Ovary (tissue), 9 donors: ENCODE measurements around the gene SEMA3C. TPM values are rescaled to one million over a fixed set of nuclear protein-coding genes. Genes with fewer than 3 reads are reported as not detected.
"Not testable (repeated sequence)": the region's sequence is repeated elsewhere in the genome, so short reads cannot be mapped to it uniquely, and the experiment has no call there.

Experiments used
- DNase-seq, 5 donors: peaks; one replicate each; pipeline ENCODE4 v3.0.0-alpha.2; 2019 to 2020
- H3K27ac ChIP-seq, 2 donors: fragments of 200-600 bp; one replicate each; pipeline versions ENCODE4 v1.5.1 to v1.8.0; 2019 to 2022
- H3K27me3 ChIP-seq: fragments of 200-600 bp; one replicate; pipeline ENCODE4 v1.8.0; 2022
- H3K36me3 ChIP-seq: fragments of 200-600 bp; sonication (generic); one replicate; pipeline ENCODE4 v1.5.1; 2019
- H3K4me1 ChIP-seq: one replicate; pipeline ENCODE4 v1.8.1; 2013; ENCODE audit warnings: mild to moderate bottlenecking, moderate library complexity; ENCODE audit not compliant: insufficient read depth
- H3K4me3 ChIP-seq: fragments of 200-600 bp; sonication (generic); one replicate; pipeline ENCODE4 v1.5.1; 2017
- H3K9me3 ChIP-seq, 2 donors: fragments of 200-600 bp in 1 of 2; sonication (generic) in 1 of 2; one replicate each; pipeline versions ENCODE4 v1.5.1 to v1.8.1; 2013 to 2019; ENCODE audit warnings: mild to moderate bottlenecking in 1 of 2, moderate library complexity in 1 of 2
- CTCF ChIP-seq, 3 donors: fragments of 450-650 bp in 2 of 3; fragments of 200-600 bp in 1 of 3; IDR thresholded peaks; one replicate each; pipeline versions ENCODE4 v1.5.1 to v1.8.0; 2016 to 2022; ENCODE audit warnings: antibody characterized with exemption in 3 of 3, mild to moderate bottlenecking in 1 of 3
- EP300 ChIP-seq: sonication (generic); formaldehyde crosslinking; IDR thresholded peaks from one replicate; pipeline ENCODE4 v1.6.1; 2017; ENCODE audit warnings: antibody characterized with exemption
- POLR2A ChIP-seq: fragments of 450-650 bp; IDR thresholded peaks from one replicate; pipeline ENCODE4 v1.6.1; 2017; ENCODE audit warnings: antibody characterized with exemption, mild to moderate bottlenecking, moderate library complexity
- WGBS, 3 donors: extraction: QIAGEN DNeasy Blood & Tissue Kit in 1 of 3; methylation state at CpG; one replicate each; pipeline versions ENCODE4 v1.1.5 to v1.1.7; 2013 to 2017; 5-methylcytosine and 5-hydroxymethylcytosine counted together
- intact Hi-C, 4 donors: fragments of 100-400 bp; cut with DNase I; formaldehyde crosslinking; loops; one replicate each; pipeline versions ENCODE4 v1.11.0 to v1.15.1; 2022 to 2023
- polyA plus RNA-seq, 2 donors: library from polyadenylated mRNA; stranded (reverse); fragments of 200-250 nt in 1 of 2; fragments of 350-450 nt in 1 of 2; fragmentation: Illumina TruSeq in 1 of 2; extraction: RNeasy Lipid Tissue Mini Kit (QIAGEN cat#74804) in 1 of 2; gene quantifications; one replicate each; pipeline ENCODE4 v1.2.3, GENCODE V29; 2013 to 2014
- total RNA-seq, 7 donors: library from RNA; depleted of rRNA in 2 of 7; stranded (reverse); fragments of >200 nt in 2 of 7; fragmentation: NEBNext Ultra II Directional in 3 of 7; extraction: Animal tissue kit (Norgen Biotek cat#: 25700) in 3 of 7; gene quantifications; one replicate each; pipeline versions ENCODE4 v1.1.0 to v1.2.4, GENCODE V29; 2016 to 2023
- donor health status: DM: no; HTN: no; CAD: no; lungs with moderate emphysema.
- donor health status: DM: no; HTN: no; CAD: no.
- donor health status: Bipolar disorder and iron deficiency.
- donor health status: DM: yes; HTN: yes; CAD: no.
- donor health status: DM: no; HTN: no; CAD: no.
- donor health status: DM: yes; HTN: yes; CAD: no.

The SEMA3C gene
- total and polyA plus RNA-seq, 9 donors = 20.1 to 91.9 (median 53.5) TPM

- WGBS, 3 donors = 98 to 100% (median 98%) methylated on average over 1 of the region's 1 CpG
- Histone ChIP-seq H3K4me3 (no peak overlapping the region), H3K36me3 (no peaks in the 10 kb centered on the region), H3K4me1 (no peaks in the 10 kb centered on the region), H3K27me3 (no peaks in the 10 kb centered on the region), H3K27ac (no peak overlapping the region), H3K9me3 (no peaks in the 10 kb centered on the region)
- no peak for TF ChIP-seq CTCF (IDR thresholded peaks at IDR 0.05)
- no peak for TF ChIP-seq POLR2A
- TF ChIP-seq EP300 = no peak
- DNase-seq = no peak
- intact Hi-C loops = no loop called here
These were observed 15.5 kb upstream of the SEMA3C start for GRCh38 chr7:80934321-80934720.

GRCh38 chr7:80932536-80932935 lies 13.7 kb upstream of the SEMA3C start:
- H3K36me3 ChIP-seq = no peaks in the 10 kb centered on the region
- intact Hi-C loops = no loop called here
- no peak overlapping the region for H3K27ac ChIP-seq
- no peaks in the 10 kb centered on the region for H3K27me3 ChIP-seq
- H3K4me3 ChIP-seq = no peak overlapping the region
- H3K4me1 ChIP-seq = no peaks in the 10 kb centered on the region
- DNase-seq = no peak
- TF ChIP-seq EP300 = no peak
- no peaks in the 10 kb centered on the region for H3K9me3 ChIP-seq

- TF ChIP-seq EP300 (no peak), CTCF (IDR thresholded peaks at IDR 0.05) (no peak), POLR2A (no peak)
- no peaks in the 10 kb centered on the region for H3K36me3 ChIP-seq
- H3K27me3 ChIP-seq = no peaks in the 10 kb centered on the region
- no peak overlapping the region for H3K4me3 ChIP-seq
- no peaks in the 10 kb centered on the region for H3K4me1 ChIP-seq
- DNase-seq = no peak
- intact Hi-C loops = no loop called here
- WGBS, 3 donors = 87 to 91% (median 89%) methylated on average over 3 of the region's 3 CpGs
- H3K27ac ChIP-seq = no peak overlapping the region
- H3K9me3 ChIP-seq = no peaks in the 10 kb centered on the region
These were observed 10.8 kb upstream of the SEMA3C start for GRCh38 chr7:80929619-80930018.

GRCh38 chr7:80926955-80927354 lies 8.1 kb upstream of the SEMA3C start:
- intact Hi-C loops, H3K27ac ChIP-seq, H3K27me3 ChIP-seq, H3K9me3 ChIP-seq, H3K36me3 ChIP-seq, H3K4me1 ChIP-seq, H3K4me3 ChIP-seq, DNase-seq: not testable (repeated sequence)
- 96 to 99% (median 98%) methylated on average over 6 of the region's 6 CpGs for WGBS, 3 donors

- H3K9me3 ChIP-seq = no peaks in the 10 kb centered on the region
- WGBS, 3 donors = 50 to 61% (median 60%) methylated on average over 2 of the region's 2 CpGs
- no peaks in the 10 kb centered on the region for H3K36me3 ChIP-seq
- H3K27ac ChIP-seq = no peak overlapping the region
- DNase-seq = no peak
- no peaks in the 10 kb centered on the region for H3K27me3 ChIP-seq
- no peak overlapping the region for H3K4me3 ChIP-seq
- H3K4me1 ChIP-seq = no peaks in the 10 kb centered on the region
- intact Hi-C loops = no loop called here
- TF ChIP-seq CTCF (IDR thresholded peaks at IDR 0.05) = no peak
- no peak for TF ChIP-seq POLR2A
- no peak for TF ChIP-seq EP300
These were observed 5.2 kb upstream of the SEMA3C start for GRCh38 chr7:80924090-80924489.

- intact Hi-C loops = no loop called here
- no peaks in the 10 kb centered on the region for H3K4me1 ChIP-seq
- H3K27ac ChIP-seq = no peak overlapping the region
- H3K4me3 ChIP-seq = no peak overlapping the region
- no peak for TF ChIP-seq CTCF (IDR thresholded peaks at IDR 0.05)
- TF ChIP-seq EP300 = no peak
- TF ChIP-seq POLR2A = no peak
- H3K36me3 ChIP-seq = no peaks in the 10 kb centered on the region
- no peak for DNase-seq
- H3K27me3 ChIP-seq = no peaks in the 10 kb centered on the region
- 90 to 95% (median 94%) methylated on average over 4 of the region's 4 CpGs for WGBS, 3 donors
- H3K9me3 ChIP-seq = no peaks in the 10 kb centered on the region
These were observed 4.4 kb upstream of the SEMA3C start for GRCh38 chr7:80923211-80923612.
